ENCODE data around the gene MACROD2. TPM values are rescaled to one million over a fixed set of nuclear protein-coding genes. Genes with fewer than 3 reads are reported as not detected.

Gene MACROD2
- polyA plus RNA-seq, 1 donor, result 5.4 TPM

- Histone ChIP-seq H3K4me3 (ENCODE audit: low read length) (no peak overlapping the region), H3K4me1 (ENCODE audit: control insufficient read depth, insufficient read depth, low read length) (peaks cover 5% of the 10 kb centered on the region), H3K27ac (ENCODE audit: low read length) (no peak overlapping the region), H3K36me3 (ENCODE audit: control insufficient read depth, insufficient read depth, low read length) (no peaks in the 10 kb centered on the region), H3K9me3 (ENCODE audit: control insufficient read depth, low read depth, low read length) (no peaks in the 10 kb centered on the region), H3K27me3 (ENCODE audit: control insufficient read depth, insufficient read depth, low read length) (no peaks in the 10 kb centered on the region)
- no peak for DNase-seq
- WGBS (ENCODE audit: insufficient coverage, low lambda C conversion rate), result 82% methylated on average over 4 of the region's 5 CpGs
Measured at GRCh38 chr20:14383335-14383734, 388.0 kb downstream of the MACROD2 start.

- no peaks in the 10 kb centered on the region for H3K27me3 ChIP-seq (ENCODE audit: control insufficient read depth, insufficient read depth, low read length)
- H3K36me3 ChIP-seq (ENCODE audit: control insufficient read depth, insufficient read depth, low read length), result no peaks in the 10 kb centered on the region
- DNase-seq, result no peak
- no peaks in the 10 kb centered on the region for H3K9me3 ChIP-seq (ENCODE audit: control insufficient read depth, low read depth, low read length)
- H3K4me3 ChIP-seq (ENCODE audit: low read length), result no peak overlapping the region
- WGBS (ENCODE audit: insufficient coverage, low lambda C conversion rate), result no CpG with 5 or more reads among the region's 1 CpG
- no peaks in the 10 kb centered on the region for H3K4me1 ChIP-seq (ENCODE audit: control insufficient read depth, insufficient read depth, low read length)
- no peak overlapping the region for H3K27ac ChIP-seq (ENCODE audit: low read length)
Measured at GRCh38 chr20:14384416-14385175, 389.3 kb downstream of the MACROD2 start.

GRCh38 chr20:14385176-14385740, 389.9 kb downstream of the MACROD2 start:
- Histone ChIP-seq H3K27me3 (ENCODE audit: control insufficient read depth, insufficient read depth, low read length) (no peaks in the 10 kb centered on the region), H3K36me3 (ENCODE audit: control insufficient read depth, insufficient read depth, low read length) (no peaks in the 10 kb centered on the region), H3K27ac (ENCODE audit: low read length) (no peak overlapping the region), H3K4me3 (ENCODE audit: low read length) (no peak overlapping the region), H3K4me1 (ENCODE audit: control insufficient read depth, insufficient read depth, low read length) (no peaks in the 10 kb centered on the region), H3K9me3 (ENCODE audit: control insufficient read depth, low read depth, low read length) (no peaks in the 10 kb centered on the region)
- WGBS (ENCODE audit: insufficient coverage, low lambda C conversion rate), result 80% methylated on average over 1 of the region's 2 CpGs
- no peak for DNase-seq

GRCh38 chr20:14386726-14387125, 391.4 kb downstream of the MACROD2 start:
- no peaks in the 10 kb centered on the region for H3K9me3 ChIP-seq (ENCODE audit: control insufficient read depth, low read depth, low read length)
- 90% methylated on average over 2 of the region's 4 CpGs for WGBS (ENCODE audit: insufficient coverage, low lambda C conversion rate)
- H3K4me1 ChIP-seq (ENCODE audit: control insufficient read depth, insufficient read depth, low read length), result no peaks in the 10 kb centered on the region
- H3K4me3 ChIP-seq (ENCODE audit: low read length), result no peak overlapping the region
- H3K27ac ChIP-seq (ENCODE audit: low read length), result no peak overlapping the region
- H3K27me3 ChIP-seq (ENCODE audit: control insufficient read depth, insufficient read depth, low read length), result no peaks in the 10 kb centered on the region
- no peak for DNase-seq
- H3K36me3 ChIP-seq (ENCODE audit: control insufficient read depth, insufficient read depth, low read length), result no peaks in the 10 kb centered on the region

- Histone ChIP-seq H3K4me1 (ENCODE audit: control insufficient read depth, insufficient read depth, low read length) (no peaks in the 10 kb centered on the region), H3K4me3 (ENCODE audit: low read length) (no peak overlapping the region), H3K9me3 (ENCODE audit: control insufficient read depth, low read depth, low read length) (no peaks in the 10 kb centered on the region), H3K27me3 (ENCODE audit: control insufficient read depth, insufficient read depth, low read length) (no peaks in the 10 kb centered on the region), H3K36me3 (ENCODE audit: control insufficient read depth, insufficient read depth, low read length) (no peaks in the 10 kb centered on the region), H3K27ac (ENCODE audit: low read length) (no peak overlapping the region)
- peak in 1 of 2 donors; percentile 16 for DNase-seq
Measured at GRCh38 chr20:14401479-14402138, 406.3 kb downstream of the MACROD2 start.

- no CpG with 5 or more reads among the region's 2 CpGs for WGBS (ENCODE audit: insufficient coverage, low lambda C conversion rate)
- no peaks in the 10 kb centered on the region for H3K9me3 ChIP-seq (ENCODE audit: control insufficient read depth, low read depth, low read length)
- H3K27me3 ChIP-seq (ENCODE audit: control insufficient read depth, insufficient read depth, low read length), result no peaks in the 10 kb centered on the region
- H3K27ac ChIP-seq (ENCODE audit: low read length), result no peak overlapping the region
- H3K36me3 ChIP-seq (ENCODE audit: control insufficient read depth, insufficient read depth, low read length), result no peaks in the 10 kb centered on the region
- peaks cover 3% of the 10 kb centered on the region for H3K4me1 ChIP-seq (ENCODE audit: control insufficient read depth, insufficient read depth, low read length)
- H3K4me3 ChIP-seq (ENCODE audit: low read length), result no peak overlapping the region
- DNase-seq, result no peak
Measured at GRCh38 chr20:14404515-14404914, 409.2 kb downstream of the MACROD2 start.

GRCh38 chr20:14406495-14406894, 411.2 kb downstream of the MACROD2 start:
- no peaks in the 10 kb centered on the region for H3K27me3 ChIP-seq (ENCODE audit: control insufficient read depth, insufficient read depth, low read length)
- no peak for DNase-seq
- H3K9me3 ChIP-seq (ENCODE audit: control insufficient read depth, low read depth, low read length), result no peaks in the 10 kb centered on the region
- no peak overlapping the region for H3K4me3 ChIP-seq (ENCODE audit: low read length)
- peaks cover 3% of the 10 kb centered on the region for H3K4me1 ChIP-seq (ENCODE audit: control insufficient read depth, insufficient read depth, low read length)
- peak overlapping the region; percentile 35 for H3K27ac ChIP-seq (ENCODE audit: low read length)
- H3K36me3 ChIP-seq (ENCODE audit: control insufficient read depth, insufficient read depth, low read length), result no peaks in the 10 kb centered on the region

- Histone ChIP-seq H3K4me1 (ENCODE audit: control insufficient read depth, insufficient read depth, low read length) (peaks cover 3% of the 10 kb centered on the region), H3K27ac (ENCODE audit: low read length) (no peak overlapping the region), H3K9me3 (ENCODE audit: control insufficient read depth, low read depth, low read length) (no peaks in the 10 kb centered on the region), H3K4me3 (ENCODE audit: low read length) (no peak overlapping the region), H3K36me3 (ENCODE audit: control insufficient read depth, insufficient read depth, low read length) (no peaks in the 10 kb centered on the region), H3K27me3 (ENCODE audit: control insufficient read depth, insufficient read depth, low read length) (no peaks in the 10 kb centered on the region)
- 94% methylated on average over 2 of the region's 3 CpGs for WGBS (ENCODE audit: insufficient coverage, low lambda C conversion rate)
- DNase-seq, result no peak
Measured at GRCh38 chr20:14407336-14407735, 412.0 kb downstream of the MACROD2 start.

GRCh38 chr20:14410869-14411555, 415.7 kb downstream of the MACROD2 start:
- Histone ChIP-seq H3K4me1 (ENCODE audit: control insufficient read depth, insufficient read depth, low read length) (peaks cover 22% of the 10 kb centered on the region), H3K36me3 (ENCODE audit: control insufficient read depth, insufficient read depth, low read length) (no peaks in the 10 kb centered on the region), H3K4me3 (ENCODE audit: low read length) (no peak overlapping the region), H3K9me3 (ENCODE audit: control insufficient read depth, low read depth, low read length) (no peaks in the 10 kb centered on the region), H3K27ac (ENCODE audit: low read length) (no peak overlapping the region), H3K27me3 (ENCODE audit: control insufficient read depth, insufficient read depth, low read length) (no peaks in the 10 kb centered on the region)
- WGBS (ENCODE audit: insufficient coverage, low lambda C conversion rate), result 100% methylated on average over 2 of the region's 3 CpGs
- DNase-seq, result no peak

- H3K4me1 ChIP-seq (ENCODE audit: control insufficient read depth, insufficient read depth, low read length), result peaks cover 19% of the 10 kb centered on the region
- WGBS (ENCODE audit: insufficient coverage, low lambda C conversion rate), result 100% methylated on average over 2 of the region's 5 CpGs
- H3K27me3 ChIP-seq (ENCODE audit: control insufficient read depth, insufficient read depth, low read length), result no peaks in the 10 kb centered on the region
- H3K27ac ChIP-seq (ENCODE audit: low read length), result no peak overlapping the region
- H3K4me3 ChIP-seq (ENCODE audit: low read length), result no peak overlapping the region
- no peak for DNase-seq
- H3K36me3 ChIP-seq (ENCODE audit: control insufficient read depth, insufficient read depth, low read length), result no peaks in the 10 kb centered on the region
- no peaks in the 10 kb centered on the region for H3K9me3 ChIP-seq (ENCODE audit: control insufficient read depth, low read depth, low read length)
Measured at GRCh38 chr20:14412065-14412681, 416.9 kb downstream of the MACROD2 start.
